Activated CD8-positive, alpha-beta memory T cell treated with anti-CD3 and anti-CD28 coated beads, Interleukin-2, amount 50 U/mL, for 24 hours (primary cell): Measurements from ENCODE around the gene KRTAP10-3.

Experiments
- DNase-seq: peaks from one replicate; pipeline ENCODE4 v3.0.0-alpha.2; 2020; ENCODE audit errors: extremely low read depth

Gene KRTAP10-3

GRCh38 chr21:44527983-44528633 is 30.5 kb downstream of the KRTAP10-3 start:
- DNase-seq: no peak

DNA sequence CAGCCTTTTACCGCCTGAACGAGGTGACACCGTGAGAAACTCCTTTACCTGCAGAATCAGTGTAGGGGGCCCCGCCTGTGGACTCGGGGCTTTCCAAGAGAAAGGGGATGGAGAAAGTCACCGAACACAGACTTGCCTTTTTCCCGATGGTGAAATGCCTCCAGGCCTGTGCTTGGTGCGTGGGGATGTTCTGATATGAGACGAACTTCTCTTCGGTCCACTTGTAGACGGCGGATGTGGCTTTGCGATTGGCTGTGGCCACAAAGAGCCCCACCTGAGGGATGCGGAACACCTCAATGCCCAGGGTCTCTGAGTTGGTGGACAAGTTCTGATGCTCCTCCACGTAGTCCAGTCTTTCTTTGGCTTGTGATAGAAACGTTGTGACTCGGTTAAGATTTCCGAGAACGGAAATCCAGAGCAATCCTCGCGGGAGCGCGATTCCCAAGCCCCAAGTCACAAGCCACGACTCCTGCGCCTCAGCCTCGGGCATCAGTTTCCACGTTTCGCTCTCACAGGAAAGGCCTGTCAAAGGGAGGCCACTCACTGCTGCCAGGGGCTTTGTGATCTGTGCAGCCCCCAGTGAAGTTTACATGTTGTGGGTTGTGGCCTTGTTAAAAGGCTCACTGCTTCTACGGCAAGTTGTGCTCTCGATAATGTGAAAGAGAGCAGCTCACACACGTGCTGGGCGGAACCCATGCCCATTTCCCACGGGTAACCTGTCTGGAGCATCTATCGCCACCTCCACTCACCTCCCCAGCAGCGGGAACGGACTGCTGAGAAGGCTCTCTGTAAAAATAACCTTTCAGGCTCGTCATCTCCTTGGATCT is 31.2 kb downstream of the KRTAP10-3 start:
- DNase-seq: no peak

DNA sequence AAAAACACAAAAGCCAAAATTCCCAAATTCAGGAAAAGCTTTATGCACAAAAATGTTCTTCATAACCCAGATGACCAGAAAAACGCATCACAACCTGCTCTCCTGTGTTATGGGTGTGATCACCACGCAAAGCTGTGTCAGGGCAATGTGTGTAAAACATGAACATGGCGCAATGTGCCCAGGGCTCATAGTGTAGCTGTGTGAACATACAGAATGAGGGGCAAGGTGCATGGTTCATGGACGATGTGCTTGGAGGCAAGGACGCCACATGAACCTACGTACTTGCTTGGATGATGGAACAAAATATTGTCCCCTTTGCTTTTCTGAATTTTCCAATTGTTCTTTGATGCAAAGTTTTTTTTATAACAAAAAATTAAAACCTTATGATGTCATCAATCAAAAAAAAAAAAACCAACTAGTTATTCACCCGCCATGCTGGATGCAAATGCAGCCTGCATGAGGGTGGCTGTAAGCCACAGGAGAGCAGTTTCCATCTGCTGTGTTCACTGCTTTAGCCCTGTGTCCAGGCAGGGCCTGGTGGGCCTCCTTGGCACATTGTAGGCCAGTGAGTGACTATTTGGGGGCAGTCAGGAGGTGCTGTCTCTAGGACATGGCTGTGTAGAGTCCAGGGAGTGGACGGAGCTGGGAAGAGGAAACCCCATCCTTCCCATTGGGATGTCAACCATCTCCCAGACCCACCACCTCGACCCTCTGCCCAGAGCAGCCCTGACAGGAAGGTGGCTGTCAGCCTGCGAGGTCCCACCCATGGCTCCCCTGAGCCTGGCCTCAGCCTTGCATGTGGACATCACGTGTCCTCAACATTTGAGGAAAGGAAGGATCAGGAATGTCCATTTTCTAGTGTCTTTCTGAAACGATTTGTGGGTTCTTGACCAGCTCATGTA is 32.2 kb downstream of the KRTAP10-3 start:
- DNase-seq: no peak

GRCh38 chr21:44525391-44526095 is 33.1 kb downstream of the KRTAP10-3 start:
- no peak for DNase-seq

DNA sequence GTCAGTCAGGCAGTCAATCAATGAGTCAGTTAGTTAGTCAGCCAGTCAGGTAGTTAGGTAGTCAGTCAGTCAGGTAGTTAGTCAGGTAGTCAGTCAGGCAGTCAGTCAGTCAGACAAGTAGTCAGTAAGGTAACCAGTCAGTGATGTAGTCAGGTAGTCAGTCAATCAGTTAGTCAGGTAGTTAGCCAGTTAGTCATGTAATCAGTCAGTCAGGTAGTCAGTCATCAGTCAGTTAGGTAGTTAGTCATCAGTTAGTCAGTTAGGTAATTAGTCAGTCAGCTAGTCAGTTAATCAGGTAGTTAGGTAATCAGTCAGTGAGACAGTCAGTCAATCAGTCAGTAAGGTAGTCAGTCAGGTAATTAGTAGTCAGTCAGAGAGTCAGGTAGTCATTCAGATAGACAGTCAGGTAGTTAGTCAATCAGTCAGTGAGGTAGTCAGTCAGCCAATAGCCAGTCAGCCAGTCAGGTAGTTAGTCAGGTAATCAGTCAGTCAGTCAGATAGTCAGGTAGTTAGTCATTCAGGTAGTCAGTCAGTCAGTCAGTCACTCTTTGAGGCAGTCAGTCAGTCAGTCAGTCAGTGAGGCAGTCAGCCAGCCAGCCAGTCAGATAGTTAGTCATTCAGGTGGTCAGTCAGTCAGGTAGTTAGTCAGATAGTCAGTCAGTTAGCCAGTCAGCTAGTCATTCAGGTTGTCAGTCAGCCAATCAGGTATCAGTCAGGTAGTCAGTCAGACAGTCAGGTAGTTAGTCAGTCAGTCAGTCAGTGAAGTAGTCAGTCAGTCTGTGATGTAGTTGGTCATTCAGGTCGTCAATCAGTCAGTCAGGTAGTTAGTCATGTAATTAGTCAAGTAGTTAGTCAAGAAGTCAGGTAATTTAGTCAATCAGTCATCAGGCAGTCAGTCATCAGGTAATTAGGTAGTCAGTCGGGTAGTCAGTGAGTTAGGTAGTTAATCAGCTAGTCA is 33.9 kb downstream of the KRTAP10-3 start:
- DNase-seq: no peak

GRCh38 chr21:44523567-44524413 is 34.8 kb downstream of the KRTAP10-3 start:
- no peak for DNase-seq

GRCh38 chr21:44522753-44523204 is 35.8 kb downstream of the KRTAP10-3 start:
- no peak for DNase-seq

DNA sequence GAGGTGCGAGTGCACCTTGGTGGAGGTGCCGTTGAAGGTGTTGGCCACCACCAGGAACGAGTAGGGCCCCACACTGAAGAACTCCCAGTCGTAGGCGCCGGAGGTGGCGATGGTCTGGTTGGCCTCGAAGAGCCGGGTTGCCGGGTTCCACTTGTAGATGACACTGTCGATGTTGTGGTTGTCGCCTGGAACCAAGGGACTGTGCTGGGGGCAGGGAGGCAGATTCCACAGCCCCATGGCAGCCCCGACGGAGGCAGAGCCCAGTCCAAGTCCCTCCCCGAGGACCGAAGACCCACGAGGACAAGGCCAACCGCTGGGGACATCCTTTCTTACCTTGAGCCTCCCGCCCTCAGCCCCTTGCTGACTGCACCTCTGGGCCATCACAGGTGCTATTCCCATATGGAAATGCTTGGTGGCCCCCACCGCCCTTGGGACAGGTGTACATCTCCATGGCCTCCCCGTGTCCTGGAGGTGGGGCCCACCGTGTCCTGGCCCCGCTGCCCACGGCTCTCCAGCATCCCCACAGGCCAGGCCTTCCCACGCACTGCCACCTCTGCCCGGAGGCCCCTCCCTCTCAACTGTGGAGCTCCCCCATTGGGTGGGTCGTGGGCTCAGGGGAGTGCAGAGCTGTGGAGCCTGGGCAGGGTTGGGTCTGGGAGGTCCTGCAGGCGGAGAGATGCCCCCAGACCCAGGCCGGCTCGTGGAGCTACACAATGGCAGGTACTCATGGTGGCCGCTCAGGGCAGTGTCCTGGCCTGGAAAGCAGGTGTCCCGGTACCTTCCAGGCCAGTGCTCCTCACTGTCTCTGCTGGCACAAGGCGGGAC is 36.5 kb downstream of the KRTAP10-3 start:
- no peak for DNase-seq

DNA sequence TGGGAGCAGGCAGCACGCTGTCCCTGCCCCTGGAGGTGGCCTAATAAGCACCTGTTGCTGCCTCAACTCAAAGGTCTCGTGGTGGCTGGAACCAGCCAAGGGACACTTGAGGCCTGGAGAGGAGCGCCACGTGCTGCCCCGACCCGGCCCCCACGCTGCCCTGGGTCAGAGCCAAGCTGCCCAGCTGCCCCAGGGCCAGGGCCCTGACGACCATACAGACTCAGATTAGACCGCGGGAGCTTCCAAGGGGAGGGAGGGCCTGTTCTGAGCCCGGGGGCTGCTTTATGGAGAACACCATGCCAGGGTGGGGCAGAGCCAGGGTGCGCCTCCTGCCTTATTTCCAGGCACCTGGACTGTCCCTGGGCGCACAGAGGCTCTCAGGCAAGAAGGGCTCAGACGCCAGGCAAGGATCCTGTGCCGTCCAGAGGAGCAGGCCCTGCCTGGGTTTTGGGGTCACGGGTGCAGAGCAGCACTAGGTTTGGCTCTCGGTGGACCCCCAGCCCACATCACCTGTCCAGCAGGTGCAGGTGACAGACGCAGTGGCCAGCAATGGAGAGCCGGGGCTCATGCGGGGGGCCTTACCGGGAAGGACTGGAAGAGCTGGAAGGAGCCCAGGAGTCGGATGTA is 37.2 kb downstream of the KRTAP10-3 start:
- DNase-seq: no peak

DNA sequence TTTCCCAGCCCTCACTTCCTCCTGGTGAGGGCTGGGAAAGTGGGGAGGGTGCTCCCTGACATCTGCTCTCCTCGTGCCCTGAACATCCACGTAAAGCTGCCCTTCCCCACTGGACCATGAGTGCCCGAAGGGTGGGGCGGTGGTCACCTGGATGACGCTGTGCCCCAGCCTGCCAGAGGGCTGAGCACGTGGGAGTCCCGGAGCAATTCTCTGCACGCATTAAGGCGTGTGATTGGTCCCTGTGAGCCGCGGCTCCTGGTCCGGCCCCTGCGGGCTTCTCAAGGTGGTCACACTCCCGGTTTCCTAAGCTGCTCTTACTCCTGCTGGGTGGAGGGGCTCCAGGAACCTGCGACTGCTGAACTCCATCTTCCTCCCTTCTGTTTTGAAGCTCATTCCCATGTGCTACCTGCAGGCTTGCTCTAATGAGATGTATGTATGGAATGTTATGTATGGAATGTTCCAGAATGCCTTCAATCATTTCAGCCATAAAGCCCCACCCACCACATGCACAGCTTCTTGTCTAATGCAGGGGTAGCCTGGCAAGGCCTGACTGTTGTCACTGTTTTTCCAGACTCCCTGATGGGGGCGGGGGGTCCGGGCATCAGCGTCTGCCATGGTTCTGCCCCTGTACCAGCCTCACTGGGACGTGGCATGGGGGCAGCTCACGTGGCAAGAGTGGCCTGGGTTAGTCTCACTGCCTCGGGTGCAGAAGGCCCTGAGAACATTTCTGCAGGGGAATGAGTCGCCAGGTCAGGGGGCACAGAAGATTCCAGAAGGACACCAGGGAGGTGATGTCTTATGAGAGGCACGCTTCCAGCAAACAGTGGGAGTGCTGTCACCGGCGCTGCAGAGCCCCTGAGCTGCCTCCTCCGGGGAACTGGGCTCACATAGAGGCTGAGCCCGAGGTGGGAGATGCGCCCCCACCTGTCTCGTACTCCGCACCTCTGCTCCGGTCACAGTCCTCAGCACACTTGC is 38.0 kb downstream of the KRTAP10-3 start:
- no peak for DNase-seq

DNA sequence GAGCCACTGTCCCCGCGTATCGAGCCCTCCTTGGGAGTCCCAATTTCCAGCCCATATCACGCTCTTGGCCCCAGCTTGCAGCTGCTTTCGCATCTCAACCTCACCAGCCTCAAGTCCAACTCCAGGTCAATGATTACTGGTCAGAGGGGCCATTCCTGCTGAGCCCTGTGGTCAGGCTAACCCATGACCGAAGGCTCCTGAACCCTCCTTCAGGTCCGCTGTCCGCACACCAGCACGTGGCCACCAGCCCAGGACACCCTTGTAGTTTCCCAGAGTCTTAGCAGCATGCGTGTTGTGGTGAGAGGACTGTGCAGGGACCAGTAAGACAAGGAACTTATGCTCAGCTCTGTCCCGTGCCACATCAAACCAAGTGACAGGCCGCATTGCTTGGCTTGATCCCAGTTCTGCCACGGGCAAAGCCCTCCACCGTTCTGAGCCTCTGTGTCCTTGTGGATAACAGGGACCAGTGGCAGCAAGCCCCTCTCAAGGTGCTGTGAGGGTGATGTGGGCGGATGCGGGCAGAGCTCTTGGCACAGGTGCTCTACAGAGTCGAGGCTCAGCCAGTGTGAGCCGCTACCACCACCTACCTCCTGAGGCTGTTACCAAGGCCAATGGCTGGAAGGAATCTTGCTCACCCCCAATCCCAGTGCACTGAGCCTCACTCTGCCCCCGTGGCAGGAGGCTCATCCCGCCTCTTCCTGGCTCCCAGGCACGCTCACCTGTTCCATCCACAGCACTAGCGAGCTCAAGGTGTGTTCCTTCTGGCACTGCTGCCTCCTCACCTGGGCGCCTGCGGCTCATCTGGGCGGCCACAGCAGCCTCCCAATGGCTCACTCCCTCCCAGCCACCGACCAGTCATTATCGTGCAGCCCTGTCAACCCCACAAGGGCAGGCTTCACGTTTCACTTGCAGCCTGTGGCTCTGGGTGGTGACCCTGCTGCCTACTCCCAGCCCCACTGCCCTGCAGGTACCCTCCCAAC is 39.0 kb downstream of the KRTAP10-3 start:
- no peak for DNase-seq

DNA sequence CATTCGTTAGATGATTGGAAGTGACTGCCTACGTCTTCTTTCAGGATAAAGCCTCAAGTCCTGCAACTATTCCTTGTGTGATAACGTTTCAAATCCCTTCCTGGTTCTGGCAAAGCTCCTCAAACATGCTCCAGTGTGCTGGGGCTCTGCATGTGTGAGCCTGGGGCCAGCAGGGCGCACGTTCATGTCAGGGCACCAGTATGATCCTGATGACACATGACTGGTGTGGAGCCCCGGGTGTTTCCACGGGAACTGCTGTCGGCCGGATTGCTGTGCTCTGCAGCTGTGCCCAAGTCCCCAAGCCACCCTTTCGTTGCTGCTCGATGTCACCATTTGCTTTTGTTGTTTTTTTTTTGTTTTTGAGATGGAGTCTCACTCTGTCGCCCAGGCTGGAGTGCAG is 39.9 kb downstream of the KRTAP10-3 start:
- no peak for DNase-seq

DNA sequence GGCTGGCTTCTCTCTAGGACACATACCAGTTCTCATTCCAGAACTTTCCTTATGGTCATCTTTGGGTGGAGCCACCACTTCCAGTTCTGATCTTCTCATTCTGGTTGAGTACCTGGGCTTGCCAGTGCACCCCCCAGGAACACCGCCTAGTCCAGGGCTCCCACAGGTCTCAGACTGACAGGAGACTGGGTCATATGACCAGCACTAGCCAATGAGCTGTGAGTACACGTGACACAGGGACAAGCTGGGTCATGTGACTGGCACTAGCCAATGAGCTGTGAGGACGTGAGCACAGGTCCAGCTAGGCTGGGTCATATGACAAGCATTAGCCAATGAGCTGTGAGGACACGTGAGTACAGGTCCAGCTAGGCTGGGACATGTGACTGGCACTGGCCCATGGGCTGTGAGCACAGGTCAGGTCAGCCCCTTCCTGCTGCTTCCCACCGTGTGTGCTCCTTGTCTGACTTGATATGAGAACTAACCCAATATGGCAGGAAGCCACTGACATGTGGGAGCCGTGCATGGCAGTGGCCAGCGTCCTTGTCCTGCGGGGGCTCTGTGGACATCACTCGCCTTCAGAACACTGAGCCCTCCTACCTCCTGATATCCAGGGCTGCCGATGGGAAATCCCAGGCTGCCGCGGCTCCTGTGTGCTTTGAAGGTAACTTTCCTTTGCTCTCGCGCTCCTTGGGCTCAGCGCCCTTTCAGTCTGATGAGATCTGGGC is 41.3 kb downstream of the KRTAP10-3 start:
- DNase-seq: no peak

DNA sequence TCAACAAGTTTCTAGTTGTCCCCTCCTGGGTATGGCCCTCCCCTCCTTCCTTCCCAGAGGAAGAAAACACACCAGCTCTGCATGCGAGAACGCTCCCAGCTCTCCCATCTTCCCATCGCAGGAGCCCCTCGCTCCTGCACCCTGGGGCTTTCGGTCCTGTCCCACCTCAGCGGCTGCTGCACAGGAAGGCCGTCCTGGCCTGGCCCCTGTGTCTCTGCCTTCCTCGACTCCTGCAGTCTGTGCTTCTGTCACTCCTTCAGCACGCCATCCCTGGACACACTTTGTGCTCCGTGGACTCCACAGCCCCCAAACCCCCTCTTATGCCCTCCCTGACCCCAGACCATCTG is 41.8 kb downstream of the KRTAP10-3 start:
- DNase-seq: no peak

DNA sequence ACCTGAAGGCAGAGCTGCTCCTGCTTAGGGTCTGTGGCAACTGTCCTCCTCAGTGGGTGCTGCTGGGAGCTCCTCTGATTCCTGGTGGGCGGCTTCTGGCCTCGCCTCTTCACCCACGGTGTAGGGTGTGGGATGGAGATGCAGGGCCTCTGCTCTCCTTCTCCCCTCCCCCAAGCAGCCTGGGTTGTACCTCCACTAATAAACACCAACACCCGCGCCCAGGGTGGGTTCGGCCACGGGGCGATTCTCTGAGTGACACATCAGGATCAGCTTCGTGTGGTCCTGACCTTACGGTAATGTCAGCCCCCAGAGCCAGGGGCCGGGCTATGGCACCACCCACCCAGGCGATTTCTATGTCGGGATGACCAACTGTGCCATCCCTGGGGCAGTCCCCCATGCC is 42.3 kb downstream of the KRTAP10-3 start:
- DNase-seq: no peak
